Cortex of kidney (tissue), 1 donor: ENCODE measurements around the gene ATP1A3.
"Not testable (repeated sequence)": the region's sequence is repeated elsewhere in the genome, so short reads cannot be mapped to it uniquely, and the experiment has no call there.

Experiments used
- DNase-seq: peaks from one replicate; lab custom pipeline; 2025; lab: John Stamatoyannopoulos, UW

ATP1A3 gene

GRCh38 chr19:41993612-41994483 lies at the start of gene ATP1A3:
Gene ATP1A3 (minus strand): TSS chr19:41994230. CDS start chr19:41994076, 154 bp downstream.
- no peak for DNase-seq

- no peak for DNase-seq
Measured at GRCh38 chr19:42042455-42043170, 48.6 kb upstream of the ATP1A3 start.

DNA sequence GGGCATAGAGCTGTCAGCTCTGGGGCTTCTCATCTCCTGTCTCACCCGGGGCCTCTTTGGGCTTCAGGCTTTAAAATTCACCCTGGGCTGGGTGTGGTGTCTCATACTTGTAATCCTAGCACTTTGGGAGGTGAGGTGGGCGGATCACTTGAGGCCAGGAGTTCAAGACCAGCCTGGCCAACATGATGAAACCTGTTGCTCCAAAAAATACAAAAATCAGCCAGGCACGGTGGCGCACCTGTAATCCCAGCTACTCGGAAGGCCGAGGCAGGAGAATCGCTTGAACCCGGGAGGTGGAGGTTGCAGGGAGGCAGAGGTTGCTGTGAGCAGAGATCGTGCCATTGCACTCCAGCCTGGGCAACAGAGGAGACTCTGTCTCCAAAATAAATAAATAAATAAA lies 46.5 kb upstream of the ATP1A3 start:
- not testable (repeated sequence) for DNase-seq

- DNase-seq, result no peak
Measured at GRCh38 chr19:42040031-42040430, 46.0 kb upstream of the ATP1A3 start.

DNA sequence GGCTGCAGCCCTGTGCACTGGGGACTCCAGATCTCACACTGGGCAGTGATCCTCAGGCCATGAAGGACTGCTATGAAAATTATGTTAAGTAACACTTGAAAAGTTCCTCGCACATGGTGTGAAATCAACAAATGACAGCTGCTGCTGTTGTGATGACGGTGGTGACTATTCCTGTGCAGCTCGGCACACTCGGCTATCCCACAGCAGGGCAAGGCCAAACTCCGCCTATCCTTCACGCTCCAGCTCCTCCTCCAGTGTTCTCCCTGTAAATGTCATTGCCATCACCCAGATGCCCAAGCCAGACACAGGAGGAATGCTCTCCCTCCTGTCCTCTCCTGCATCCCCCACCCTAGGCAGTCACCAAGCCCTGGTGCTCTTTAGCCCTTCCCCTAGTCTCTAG lies 44.6 kb upstream of the ATP1A3 start:
- no peak for DNase-seq

GRCh38 chr19:42037649-42038048 lies 43.6 kb upstream of the ATP1A3 start:
- no peak for DNase-seq

DNA sequence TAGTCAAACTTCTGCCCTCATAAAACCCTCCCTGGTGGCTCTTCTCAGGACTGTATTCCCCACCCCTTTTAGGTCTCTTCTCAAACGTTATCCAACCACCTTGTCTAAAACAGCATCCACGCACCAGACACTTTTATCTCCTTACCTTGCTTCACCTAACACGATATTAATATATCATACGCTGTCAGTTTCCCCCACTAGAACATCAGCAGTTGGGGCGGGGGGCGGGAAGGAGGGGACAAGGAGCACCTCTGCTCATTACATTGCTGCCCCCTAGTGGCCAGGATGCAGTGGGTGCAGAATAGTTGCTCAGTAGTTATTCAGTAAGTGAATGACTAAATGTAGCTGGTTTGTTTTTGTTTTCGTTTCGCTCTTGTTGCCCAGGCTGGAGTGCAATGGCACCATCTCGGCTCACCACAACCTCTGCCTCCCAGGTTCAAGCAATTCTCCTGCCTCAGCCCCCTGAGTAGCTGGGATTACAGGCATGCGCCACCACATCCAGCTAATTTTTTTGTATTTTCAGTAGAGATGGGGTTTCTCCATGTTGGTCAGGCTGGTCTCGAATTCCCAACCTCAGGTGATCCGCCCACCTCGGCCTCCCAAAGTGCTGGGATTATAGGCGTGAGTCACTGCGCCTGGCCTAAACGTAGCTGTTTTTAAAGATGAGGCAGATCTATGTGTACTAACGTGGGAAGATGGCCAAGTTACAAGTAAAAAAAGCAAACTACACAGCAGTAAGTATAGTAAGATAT lies 40.8 kb upstream of the ATP1A3 start:
- not testable (repeated sequence) for DNase-seq

GRCh38 chr19:42033413-42033812 lies 39.4 kb upstream of the ATP1A3 start:
- DNase-seq, result no peak

DNA sequence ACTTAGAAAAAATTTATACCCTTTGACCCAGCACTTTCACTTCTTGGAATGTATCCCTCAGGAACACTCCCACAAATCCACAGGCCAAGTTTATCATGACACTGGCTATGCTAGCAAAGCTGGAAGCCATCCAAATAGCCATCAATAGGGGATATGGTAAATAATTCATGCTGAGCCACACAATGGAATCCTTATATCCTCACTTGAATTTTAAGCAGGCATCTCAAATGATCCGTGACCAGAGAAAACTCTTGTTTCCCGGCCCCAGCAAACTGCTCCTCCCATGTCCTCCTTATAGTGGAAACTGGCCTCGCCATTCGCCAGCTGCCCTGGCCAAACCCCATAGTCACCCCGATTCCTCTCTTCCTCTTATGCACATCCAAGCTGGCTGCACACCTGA lies 38.4 kb upstream of the ATP1A3 start:
- no peak for DNase-seq

- DNase-seq, result no peak
Measured at GRCh38 chr19:42030645-42031440, 36.8 kb upstream of the ATP1A3 start.

- no peak for DNase-seq
Measured at GRCh38 chr19:42028304-42029216, 34.5 kb upstream of the ATP1A3 start.

- DNase-seq, result no peak
Measured at GRCh38 chr19:42024622-42025111, 30.6 kb upstream of the ATP1A3 start.

DNA sequence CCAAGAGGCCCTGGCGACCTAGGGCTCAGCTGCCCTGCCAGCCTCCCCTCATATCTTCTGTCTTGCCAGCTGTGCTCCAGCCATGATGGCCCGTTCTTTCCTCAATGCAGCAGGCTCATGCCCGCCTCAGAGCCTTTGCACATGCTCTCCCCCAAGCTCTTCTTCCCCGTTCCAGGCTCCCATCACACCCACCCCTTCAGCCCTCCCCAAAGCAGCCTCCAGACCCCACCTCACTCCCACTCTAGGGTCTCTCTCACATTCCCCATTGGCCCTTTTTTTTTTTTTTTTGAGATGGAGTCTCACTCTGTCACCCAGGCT lies 29.9 kb upstream of the ATP1A3 start:
- no peak for DNase-seq

DNA sequence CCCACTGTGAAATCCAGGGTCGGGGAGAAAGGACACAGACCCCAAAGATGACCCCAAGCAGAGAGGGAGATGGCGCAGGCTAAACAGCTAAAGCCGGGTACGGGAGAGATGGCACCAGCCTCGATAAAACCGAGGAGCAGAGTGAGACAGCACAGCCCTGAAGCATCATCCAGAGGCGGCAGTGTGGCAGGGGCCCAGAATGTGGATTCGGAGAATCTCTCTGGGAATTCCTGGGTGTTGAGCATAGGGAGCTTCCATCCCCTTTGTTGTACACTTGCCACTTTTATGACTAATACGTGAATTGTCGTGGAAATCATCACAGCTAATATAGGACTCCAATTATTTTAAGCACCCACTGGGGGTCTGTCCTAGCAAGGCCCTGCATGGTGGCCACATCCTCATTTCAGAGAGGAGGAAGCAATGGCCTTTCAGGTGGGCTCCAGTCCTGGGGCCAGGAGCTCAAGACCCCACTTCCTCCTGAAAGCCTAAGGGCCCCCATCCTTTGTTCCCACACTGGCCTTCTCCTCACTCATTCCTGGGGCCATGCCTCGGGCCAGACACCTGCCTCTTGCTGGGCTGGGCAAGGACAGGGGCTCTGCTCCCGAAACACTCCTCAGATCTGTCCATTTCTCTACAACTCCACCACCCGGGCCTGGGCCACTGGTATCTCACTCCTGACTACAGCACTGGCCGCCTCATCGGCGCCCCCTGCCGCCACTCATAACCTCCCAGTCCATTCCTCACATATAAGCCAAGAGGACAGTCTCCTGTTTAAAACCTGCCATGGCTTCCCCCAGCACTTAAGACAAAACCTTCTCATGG lies 29.3 kb upstream of the ATP1A3 start:
- no peak for DNase-seq

DNA sequence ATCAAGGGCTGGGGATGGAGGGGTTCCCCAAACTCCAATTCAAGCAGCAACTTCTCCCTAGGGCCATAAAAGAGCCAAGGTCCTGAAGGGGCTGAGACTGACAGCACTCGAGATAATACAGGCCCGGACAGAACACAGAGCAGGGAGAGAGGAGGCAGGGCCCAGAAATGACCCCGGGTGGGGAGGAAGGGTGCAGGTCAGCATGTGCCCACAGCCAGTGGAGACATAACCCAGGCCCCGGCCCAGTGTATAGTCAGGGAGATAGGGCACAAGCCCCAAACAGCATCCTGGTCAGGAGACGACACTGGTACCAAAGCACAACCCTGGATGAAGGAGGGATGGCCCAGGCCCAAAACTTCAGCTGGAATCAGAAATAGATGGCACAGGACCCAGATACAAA lies 28.6 kb upstream of the ATP1A3 start:
- no peak for DNase-seq

DNA sequence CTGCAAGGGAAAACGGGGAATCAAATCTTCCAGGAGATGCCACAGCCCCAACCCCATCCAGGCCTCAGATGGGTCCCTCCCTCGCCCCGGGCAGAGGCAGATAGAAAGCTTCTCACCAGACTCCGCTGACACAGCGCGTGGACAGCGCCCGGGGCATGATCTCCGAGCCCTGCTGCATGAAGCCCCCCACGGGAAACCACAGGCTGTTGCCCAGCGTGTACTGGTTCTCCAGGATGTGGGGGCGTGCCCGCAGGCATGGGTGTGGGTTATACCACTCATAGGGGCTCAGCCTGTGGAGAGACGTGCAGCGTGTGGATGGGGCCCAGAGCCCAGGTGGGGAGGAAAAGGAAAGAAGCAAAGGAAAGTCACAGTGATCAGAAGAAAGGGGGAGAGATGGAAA lies 27.2 kb upstream of the ATP1A3 start:
- DNase-seq, result no peak

DNA sequence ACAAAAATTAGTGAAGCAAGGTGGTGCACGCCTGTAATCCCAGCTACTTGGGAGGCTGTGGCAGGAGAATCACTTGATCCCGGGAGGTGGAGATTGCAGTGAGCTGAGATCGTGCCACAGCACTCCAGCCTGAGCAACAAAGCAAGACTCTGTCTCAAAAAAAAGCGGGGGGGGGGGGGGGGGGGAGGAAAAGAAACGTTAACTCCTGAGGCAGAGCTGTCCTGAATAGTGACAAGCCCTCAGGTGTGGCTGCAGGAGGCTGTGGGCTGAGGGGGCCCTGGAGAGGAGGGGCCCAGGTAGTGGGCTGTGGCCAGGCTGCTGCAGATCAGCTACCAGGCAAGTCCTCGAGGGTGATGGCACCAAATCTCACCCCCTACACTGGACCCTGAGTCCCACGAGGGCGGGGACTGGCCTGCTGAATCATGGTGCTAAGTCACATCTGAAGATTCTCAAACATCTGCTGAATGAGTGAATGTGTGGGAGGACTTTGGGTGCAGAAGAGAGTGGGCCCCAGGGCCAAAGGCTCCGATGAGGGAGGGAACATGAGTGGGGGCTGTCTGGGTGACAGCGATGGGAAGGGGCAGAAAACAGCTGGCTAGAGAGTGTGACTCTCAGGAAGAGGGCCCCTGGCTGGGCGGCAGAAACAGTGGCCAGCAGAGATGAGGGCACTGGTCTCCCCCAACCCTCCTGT lies 24.6 kb upstream of the ATP1A3 start:
- no peak for DNase-seq

GRCh38 chr19:42017040-42017439 lies 23.0 kb upstream of the ATP1A3 start:
- DNase-seq, result no peak

DNA sequence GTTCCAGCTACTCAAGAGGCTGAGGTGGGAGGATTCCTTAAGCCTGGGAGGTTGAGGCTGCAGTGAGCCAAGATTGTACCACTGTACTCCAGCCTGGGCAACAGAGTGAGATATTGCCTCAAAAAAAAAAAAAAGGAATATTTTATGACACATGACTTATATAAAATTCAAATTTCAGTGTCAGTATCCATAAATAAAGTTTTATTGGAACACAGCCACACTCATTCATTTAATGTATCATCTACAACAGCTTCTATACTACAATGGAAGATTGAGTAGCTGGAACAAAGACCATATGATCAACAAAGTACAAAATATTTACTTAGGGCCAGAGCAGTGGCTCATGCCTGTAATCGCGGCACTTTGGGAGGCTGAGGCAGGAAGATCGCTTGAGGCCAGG lies 18.7 kb upstream of the ATP1A3 start:
- DNase-seq, result not testable (repeated sequence)
